ENCODE measurements around the gene TNP2. TPM values are rescaled to one million over a fixed set of nuclear protein-coding genes. Genes with fewer than 3 reads are reported as not detected.
A peak's percentile ranks its signal among the peaks of the same experiment; 100 is the strongest.

The TNP2 gene
- total RNA-seq, 1 experiment from 2014 or later = not detected

GRCh38 chr16:11313493-11314308 lies 44.6 kb upstream of the TNP2 start:
- no peaks in the 10 kb centered on the region for H3K27me3 ChIP-seq (ENCODE audit: insufficient read depth, low read length)
- ATAC-seq = no peak
- no peak for DNase-seq (ENCODE audit: low read depth, low spot score)
- peaks cover 36 to 42% of the 10 kb centered on the region in 2 experiments for H3K4me1 ChIP-seq (ENCODE audit: control insufficient read depth in 1 of 2, insufficient read depth in 2 of 2, low read length in 2 of 2)
- ChIA-PET RAD21 (ENCODE audit: low non-redundant PET in 1 of 2, low total read pairs in 2 of 2, uncharacterized antibody in 2 of 2, unreplicated experiment in 2 of 2) (no interaction called here), POLR2A (no interaction called here), CTCF (no interaction called here)
- no peaks in the 10 kb centered on the region for H3K9me3 ChIP-seq (ENCODE audit: control insufficient read depth in 1 of 2, insufficient read depth in 1 of 2, low read depth in 1 of 2, low read length in 2 of 2)
- intact Hi-C loops (cut with micrococcal nuclease) = no loop called here
- peak overlapping the region in 1 of 2 experiments; percentile 53; a peak in 1 of 4 replicates for H3K4me3 ChIP-seq (replicated peaks in 1 of 2; ENCODE audit: low read depth in 1 of 2, low read length in 2 of 2)
- no peaks in the 10 kb centered on the region for H4K20me1 ChIP-seq (ENCODE audit: insufficient read depth)
- H3K27ac ChIP-seq (ENCODE audit: low read depth, low read length) = peak overlapping the region; percentile 46; the same call in 1 of the 2 replicates
- no peak for TF ChIP-seq TCF7L2 (IDR thresholded peaks at IDR 0.05; ENCODE audit: borderline replicate concordance, extremely low read depth, insufficient read depth, insufficient read length)
- no peak for TF ChIP-seq SP1 (IDR thresholded peaks at IDR 0.05; ENCODE audit: low read depth)
- no peak for TF ChIP-seq ATF3 (IDR thresholded peaks at IDR 0.05)
- TF ChIP-seq REST (IDR thresholded peaks at IDR 0.05; ENCODE audit: low read depth) = no peak
- TF ChIP-seq CBX3 (IDR thresholded peaks at IDR 0.05; ENCODE audit: low read depth) = no peak
- no peak for TF ChIP-seq SIN3A (IDR thresholded peaks at IDR 0.05; ENCODE audit: low read depth)
- TF ChIP-seq EGR1 (IDR thresholded peaks at IDR 0.05; ENCODE audit: low read depth) = no peak
- TF ChIP-seq SRF (IDR thresholded peaks at IDR 0.05; ENCODE audit: low read depth) = no peak
- no peak for TF ChIP-seq RAD21 (IDR thresholded peaks at IDR 0.05; ENCODE audit: low read depth)
- TF ChIP-seq EZH2phosphoT487 (IDR thresholded peaks at IDR 0.05; ENCODE audit: borderline replicate concordance) = no peak
- no peak for TF ChIP-seq EZH2 (IDR thresholded peaks at IDR 0.05)
- no peak for TF ChIP-seq POLR2A (IDR thresholded peaks at IDR 0.05; ENCODE audit: borderline replicate concordance, extremely low read depth, insufficient read depth, insufficient read length)
- no peak for TF ChIP-seq ZNF274 (IDR thresholded peaks at IDR 0.05; ENCODE audit: low read depth, low read length)
- TF ChIP-seq POLR2AphosphoS5 (IDR thresholded peaks at IDR 0.05; ENCODE audit: low read depth, low read length) = no peak
- no peak for TF ChIP-seq ZBTB33 (IDR thresholded peaks at IDR 0.05; ENCODE audit: extremely low read depth, insufficient replicate concordance, low read length)
- no peak for TF ChIP-seq CEBPB (IDR thresholded peaks at IDR 0.05; ENCODE audit: low read depth)
- no peak for TF ChIP-seq FOSL1 (IDR thresholded peaks at IDR 0.05; ENCODE audit: low read depth)
- H3K9ac ChIP-seq (ENCODE audit: low read length) = 0 out of 2 replicates have a peak overlapping the region, but pooled peaks have one; percentile 34
- BruUV-seq (replicated peaks) = no TSS peak
- H3K4me2 ChIP-seq (ENCODE audit: low read length) = peak overlapping the region; percentile 88
- no peaks in the 10 kb centered on the region for H3K79me2 ChIP-seq (ENCODE audit: insufficient read depth, low read length)
- no peaks in the 10 kb centered on the region for H3K9me2 ChIP-seq (ENCODE audit: insufficient read depth)
- no peak overlapping the region for H2AFZ ChIP-seq (ENCODE audit: low read depth, low read length, poor library complexity, severe bottlenecking)
- no peaks in the 10 kb centered on the region for H3K36me3 ChIP-seq (ENCODE audit: control insufficient read depth in 1 of 2, insufficient read depth in 2 of 2, low read length in 2 of 2)
